Heart left ventricle (tissue), 11 donors: ENCODE data around the gene DCK. TPM values are rescaled to one million over a fixed set of nuclear protein-coding genes. Genes with fewer than 3 reads are reported as not detected.

Source experiments
- polyA plus RNA-seq, 2 donors: library from polyadenylated mRNA; stranded (reverse); fragments of 200-250 nt; gene quantifications; one replicate each; pipeline ENCODE4 v1.2.3, GENCODE V29; 2013
- total RNA-seq, 9 donors: library from RNA; depleted of rRNA in 2 of 9; stranded (reverse); fragments of >200 nt in 2 of 9; fragmentation: NEBNext Ultra II Directional in 3 of 9; extraction: Animal tissue kit (Norgen Biotek cat#: 25700) in 3 of 9; gene quantifications; one replicate each; pipeline versions ENCODE4 v1.1.0 to v1.2.4, GENCODE V29; 2016 to 2023
- donor health status: ischemic (EF 13 %, LVEDD 7.1; RV severe dilation, severe dysfunction).
- donor health status: healthy with polysubstance abuse.
- donor health status: DM: no; HTN: yes; CAD: no.
- donor health status: DM: no; HTN: no; CAD: no.
- donor health status: ischemic (EF 25% LVEDD 5.7; RV mildly dilated, moderate dysfunction).
- donor health status: healthy.
- donor health status: DM: yes; HTN: yes; CAD: no.
- donor health status: PGD.
- donor health status: nonischemic (EF 23%, LVEDD 6.1; RV moderate dilation, normal function).

Gene DCK
- total and polyA plus RNA-seq, 11 donors, result 1.7 to 12.6 (median 6.8) TPM

Other genes with a start within 250 kb of the DCK start
- gene GRSF1, start 153.8 kb upstream of the DCK start, total RNA-seq, result 100 to 1,000 TPM in 1 of 9 donors, 10 to 100 TPM in 8; 70.7 to 114 (median 89.2) TPM
- gene GRSF1, start 153.8 kb upstream of the DCK start, polyA plus RNA-seq, result 10 to 100 TPM; 37.6 to 85.2 TPM
- gene MOB1B, start 91.3 kb upstream of the DCK start, total RNA-seq, result 10 to 100 TPM; 11.1 to 22.9 (median 18.6) TPM
- gene MOB1B, start 91.3 kb upstream of the DCK start, polyA plus RNA-seq, result 1 to 10 TPM; 4.8 to 7.2 TPM